Mesendoderm (in vitro differentiated cells): ENCODE results near the gene GPR155.

Experiments
- DNase-seq: peaks from one replicate; pipeline ENCODE4 v3.0.0; 2013
- H2AK5ac ChIP-seq: 2 replicates; pipeline ENCODE4 v1.6.1; 2013; ENCODE audit warnings: low read length, inconsistent platforms
- H2BK120ac ChIP-seq: 2 replicates; pipeline ENCODE4 v1.6.1; 2013; ENCODE audit warnings: low read depth, mild to moderate bottlenecking, low read length, moderate library complexity, mixed read lengths
- H2BK15ac ChIP-seq: replicated peaks from 2 replicates; pipeline ENCODE4 v1.6.1; 2013; ENCODE audit warnings: low read depth, mild to moderate bottlenecking, moderate library complexity
- H2BK5ac ChIP-seq: 2 replicates; pipeline ENCODE4 v1.6.1; 2013; ENCODE audit warnings: low read length, inconsistent platforms
- H3K18ac ChIP-seq: 2 replicates; pipeline ENCODE4 v1.6.1; 2013; ENCODE audit warnings: mild to moderate bottlenecking, low read length, mixed read lengths
- H3K23ac ChIP-seq: one replicate; pipeline ENCODE4 v1.6.1; 2013; ENCODE audit warnings: low read length
- H3K27ac ChIP-seq: 2 replicates; pipeline ENCODE4 v1.5.1; 2013; ENCODE audit warnings: low read depth, mild to moderate bottlenecking, inconsistent platforms, low read length, moderate library complexity
- H3K27me3 ChIP-seq: 2 replicates; pipeline ENCODE4 v1.6.1; 2013; ENCODE audit warnings: low read length, control low read depth, mild to moderate bottlenecking, inconsistent platforms; ENCODE audit not compliant: insufficient read depth, poor library complexity
- H3K36me3 ChIP-seq: 2 replicates; pipeline ENCODE4 v1.6.1; 2013; ENCODE audit warnings: low read length, inconsistent platforms; ENCODE audit not compliant: control insufficient read depth, insufficient read depth
- H3K4ac ChIP-seq: one replicate; pipeline ENCODE4 v1.6.1; 2013; ENCODE audit warnings: low read depth, mild to moderate bottlenecking, low read length, moderate library complexity
- H3K4me1 ChIP-seq: 2 replicates; pipeline ENCODE4 v1.6.1; 2013; ENCODE audit warnings: low read depth, low read length, inconsistent platforms; ENCODE audit not compliant: control insufficient read depth
- H3K4me2 ChIP-seq: 2 replicates; pipeline ENCODE4 v1.6.1; 2013; ENCODE audit warnings: low read length
- H3K4me3 ChIP-seq: 2 replicates; pipeline ENCODE4 v1.5.1; 2013; ENCODE audit warnings: mild to moderate bottlenecking, low read length
- H3K56ac ChIP-seq: one replicate; pipeline ENCODE4 v1.6.1; 2013; ENCODE audit warnings: low read length
- H3K79me1 ChIP-seq: 2 replicates; pipeline ENCODE4 v1.6.1; 2013; ENCODE audit warnings: low read length, inconsistent platforms
- H3K79me2 ChIP-seq: 2 replicates; pipeline ENCODE4 v1.6.1; 2013; ENCODE audit warnings: mild to moderate bottlenecking, low read length; ENCODE audit not compliant: control insufficient read depth, insufficient read depth
- H3K9ac ChIP-seq: 2 replicates; pipeline ENCODE4 v1.6.1; 2013; ENCODE audit warnings: low read length, inconsistent platforms
- H4K5ac ChIP-seq: one replicate; pipeline ENCODE4 v1.6.1; 2013; ENCODE audit warnings: low read length
- H4K8ac ChIP-seq: one replicate; pipeline ENCODE4 v1.6.1; 2013; ENCODE audit warnings: low read depth, mild to moderate bottlenecking, control low read depth, low read length, moderate library complexity
- WGBS: extraction: QIAGEN DNeasy Blood & Tissue Kit; methylation state at CpG from one replicate; pipeline ENCODE4 v1.1.7; 2013; ENCODE audit warnings: low lambda C conversion rate, missing lambda C conversion rate; ENCODE audit not compliant: insufficient coverage; ENCODE audit errors: extremely low coverage; 5-methylcytosine and 5-hydroxymethylcytosine counted together

The GPR155 gene

GRCh38 chr2:174527101-174527721, 40.4 kb upstream of the GPR155 start:
- Histone ChIP-seq H2BK120ac (no peak overlapping the region), H3K36me3 (no peaks in the 10 kb centered on the region), H4K5ac (no peak overlapping the region), H4K8ac (no peak overlapping the region), H3K79me2 (no peaks in the 10 kb centered on the region), H3K4me2 (no peak overlapping the region), H3K27me3 (no peaks in the 10 kb centered on the region), H3K23ac (no peak overlapping the region), H3K18ac (no peak overlapping the region), H2BK15ac (no peak overlapping the region), H3K79me1 (no peaks in the 10 kb centered on the region), H3K56ac (no peak overlapping the region), H2AK5ac (no peak overlapping the region), H3K4me3 (no peak overlapping the region), H2BK5ac (no peak overlapping the region), H3K27ac (no peak overlapping the region), H3K9ac (no peak overlapping the region), H3K4me1 (no peaks in the 10 kb centered on the region), H3K4ac (no peak overlapping the region)
- WGBS, result no CpG with 5 or more reads among the region's 3 CpGs
- no peak for DNase-seq

GRCh38 chr2:174524527-174524926, 37.7 kb upstream of the GPR155 start:
- Histone ChIP-seq H3K23ac (no peak overlapping the region), H2BK15ac (no peak overlapping the region), H2BK120ac (no peak overlapping the region), H4K5ac (no peak overlapping the region), H3K27me3 (no peaks in the 10 kb centered on the region), H3K79me1 (no peaks in the 10 kb centered on the region), H3K4me2 (no peak overlapping the region), H3K4me3 (no peak overlapping the region), H3K79me2 (no peaks in the 10 kb centered on the region), H3K36me3 (no peaks in the 10 kb centered on the region), H3K18ac (no peak overlapping the region), H2BK5ac (no peak overlapping the region), H2AK5ac (no peak overlapping the region), H3K27ac (no peak overlapping the region), H3K4me1 (no peaks in the 10 kb centered on the region), H3K56ac (no peak overlapping the region), H4K8ac (no peak overlapping the region), H3K9ac (no peak overlapping the region), H3K4ac (no peak overlapping the region)
- no peak for DNase-seq
- WGBS, result no CpG with 5 or more reads among the region's 2 CpGs

GRCh38 chr2:174522553-174522952, 35.7 kb upstream of the GPR155 start:
- no peak overlapping the region for H2AK5ac ChIP-seq
- no peak overlapping the region for H3K23ac ChIP-seq
- no peak overlapping the region for H2BK120ac ChIP-seq
- H3K27me3 ChIP-seq, result no peaks in the 10 kb centered on the region
- H3K56ac ChIP-seq, result no peak overlapping the region
- no peak overlapping the region for H3K18ac ChIP-seq
- no CpG with 5 or more reads among the region's 3 CpGs for WGBS
- no peak overlapping the region for H3K9ac ChIP-seq
- H3K27ac ChIP-seq, result no peak overlapping the region
- H3K4ac ChIP-seq, result no peak overlapping the region
- H2BK5ac ChIP-seq, result no peak overlapping the region
- H3K4me1 ChIP-seq, result no peaks in the 10 kb centered on the region
- no peaks in the 10 kb centered on the region for H3K79me1 ChIP-seq
- H3K4me3 ChIP-seq, result no peak overlapping the region
- no peak for DNase-seq
- H4K5ac ChIP-seq, result no peak overlapping the region
- H3K79me2 ChIP-seq, result no peaks in the 10 kb centered on the region
- no peak overlapping the region for H3K4me2 ChIP-seq
- no peak overlapping the region for H4K8ac ChIP-seq
- no peak overlapping the region for H2BK15ac ChIP-seq
- no peaks in the 10 kb centered on the region for H3K36me3 ChIP-seq

GRCh38 chr2:174518395-174518794, 31.6 kb upstream of the GPR155 start:
- Histone ChIP-seq H3K36me3 (no peaks in the 10 kb centered on the region), H3K23ac (no peak overlapping the region), H3K79me1 (no peaks in the 10 kb centered on the region), H3K4me2 (no peak overlapping the region), H3K27me3 (no peaks in the 10 kb centered on the region), H3K27ac (no peak overlapping the region), H3K4me3 (no peak overlapping the region), H3K79me2 (no peaks in the 10 kb centered on the region), H4K5ac (no peak overlapping the region), H2BK120ac (no peak overlapping the region), H2AK5ac (no peak overlapping the region), H3K4me1 (no peaks in the 10 kb centered on the region), H2BK15ac (no peak overlapping the region), H3K9ac (no peak overlapping the region), H4K8ac (no peak overlapping the region), H2BK5ac (no peak overlapping the region), H3K18ac (no peak overlapping the region), H3K56ac (no peak overlapping the region), H3K4ac (no peak overlapping the region)
- no peak for DNase-seq
- WGBS, result no CpG with 5 or more reads among the region's 2 CpGs

GRCh38 chr2:174516501-174517378, 29.9 kb upstream of the GPR155 start:
- Histone ChIP-seq H3K4me2 (no peak overlapping the region), H3K27ac (no peak overlapping the region), H3K4me3 (no peak overlapping the region), H3K27me3 (no peaks in the 10 kb centered on the region), H3K18ac (no peak overlapping the region), H3K79me2 (no peaks in the 10 kb centered on the region), H3K79me1 (no peaks in the 10 kb centered on the region), H3K4ac (no peak overlapping the region), H2BK120ac (no peak overlapping the region), H3K56ac (no peak overlapping the region), H2AK5ac (no peak overlapping the region), H3K23ac (no peak overlapping the region), H2BK5ac (no peak overlapping the region), H2BK15ac (no peak overlapping the region), H3K9ac (no peak overlapping the region), H4K5ac (no peak overlapping the region), H3K4me1 (no peaks in the 10 kb centered on the region), H3K36me3 (no peaks in the 10 kb centered on the region), H4K8ac (no peak overlapping the region)
- DNase-seq, result no peak
- WGBS, result no CpG with 5 or more reads among the region's 5 CpGs
